Caco-2 (cell line): ENCODE results near the gene MBNL2. TPM values are rescaled to one million over a fixed set of nuclear protein-coding genes. Genes with fewer than 3 reads are reported as not detected.

Experiments used
- BruUV-seq: library from RNA; stranded (reverse); fragments of 400-500 nt; replicated peaks from 2 replicates; lab custom pipeline; 2021; lab: Mats Ljungman, UMichigan
- CTCF ChIA-PET: fragments of 300-600 bp; sonication (Branson Sonifier 250); formaldehyde crosslinking; loops from one replicate; lab custom pipeline; 2022; ENCODE audit warnings: antibody characterized with exemption; lab: Charles Lee
- POLR2A ChIA-PET: fragments of 300-600 bp; sonication (Branson Sonifier 250); formaldehyde crosslinking; loops from one replicate; lab custom pipeline; 2022; ENCODE audit warnings: antibody characterized with exemption; lab: Charles Lee
- DNase-seq, 2 experiments: peaks; one replicate each; pipeline versions ENCODE4 v3.0.0 to v3.0.0-alpha.2; 2020 to 2022
- H3K27me3 ChIP-seq: replicated peaks from 2 replicates; pipeline ENCODE4 v1.6.0; 2011; ENCODE audit warnings: low read length; ENCODE audit not compliant: control insufficient read depth, insufficient read depth
- H3K36me3 ChIP-seq: 2 replicates; pipeline ENCODE4 v1.5.1; 2011; ENCODE audit warnings: low read length; ENCODE audit not compliant: control insufficient read depth, insufficient read depth
- H3K4me1 ChIP-seq: fragments of 250-450 bp; sonication (Bioruptor Pico); 2 replicates; pipeline ENCODE4 v1.5.1; 2020; ENCODE audit warnings: mild to moderate bottlenecking
- H3K4me3 ChIP-seq: 2 replicates; pipeline ENCODE4 v1.5.1; 2011; ENCODE audit warnings: low read depth, mild to moderate bottlenecking, control low read depth, low read length
- H3K9me3 ChIP-seq: fragments of 250-450 bp; sonication (Bioruptor Pico); 2 replicates; pipeline ENCODE4 v1.5.1; 2020; ENCODE audit warnings: mild to moderate bottlenecking, moderate library complexity
- H3K27ac Mint-ChIP-seq: one replicate; pipeline ENCODE4 v1.8.0; 2022; ENCODE audit warnings: mixed read lengths; ENCODE audit not compliant: unreplicated experiment
- H3K27me3 Mint-ChIP-seq: one replicate; pipeline ENCODE4 v1.8.0; 2022; ENCODE audit warnings: mixed read lengths; ENCODE audit not compliant: insufficient read depth, unreplicated experiment
- H3K36me3 Mint-ChIP-seq: one replicate; pipeline ENCODE4 v1.8.0; 2022; ENCODE audit warnings: mild to moderate bottlenecking, mixed read lengths; ENCODE audit not compliant: insufficient read depth, unreplicated experiment
- H3K4me1 Mint-ChIP-seq: one replicate; pipeline ENCODE4 v1.8.0; 2022; ENCODE audit warnings: low read depth, mixed read lengths; ENCODE audit not compliant: unreplicated experiment
- H3K4me3 Mint-ChIP-seq: one replicate; pipeline ENCODE4 v1.8.0; 2022; ENCODE audit warnings: mild to moderate bottlenecking, moderate library complexity, mixed read lengths; ENCODE audit not compliant: unreplicated experiment
- H3K9me3 Mint-ChIP-seq: one replicate; pipeline ENCODE4 v1.8.0; 2022; ENCODE audit warnings: mixed read lengths; ENCODE audit not compliant: unreplicated experiment
- intact Hi-C: fragments of 100-400 bp; cut with micrococcal nuclease; formaldehyde crosslinking; loops from one replicate; pipeline ENCODE4 v1.10.0; 2022; ENCODE audit not compliant: unreplicated experiment
- total RNA-seq: library from RNA; stranded (reverse); gene quantifications from 2 replicates; pipeline ENCODE4 v1.2.3, GENCODE V29; 2022
- TF ChIP-seq, protein P1 (sequence below), 2 experiments: fragments of 200-600 bp in 1 of 2; IDR thresholded peaks; 1 replicate in 1 of 2; 2 replicates in 1 of 2; pipeline versions ENCODE4 v1.5.1 to v1.8.0; 2011 to 2022; ENCODE audit warnings: antibody characterized with exemption in 1 of 2, control low read depth in 1 of 2, inconsistent platforms in 1 of 2, low read depth in 1 of 2, low read length in 1 of 2, mild to moderate bottlenecking in 1 of 2, moderate library complexity in 1 of 2; ENCODE audit not compliant: insufficient read depth in 1 of 2, severe bottlenecking in 1 of 2, unreplicated experiment in 1 of 2

Gene MBNL2
- total RNA-seq, 1 experiment from 2014 or later = 41.6 TPM

GRCh38 chr13:97223037-97223710, 1.0 kb downstream of the MBNL2 start:
- H3K4me3 ChIP-seq = peak overlapping the region; percentile 51
- Mint-ChIP-seq H3K27ac (peak overlapping the region; percentile 71), H3K4me1 (peaks cover 44% of the 10 kb centered on the region), H3K4me3 (peak overlapping the region; percentile 95), H3K36me3 (peaks cover 25% of the 10 kb centered on the region), H3K9me3 (no peaks in the 10 kb centered on the region), H3K27me3 (no peaks in the 10 kb centered on the region)
- POLR2A ChIA-PET = interaction anchor here (0.9 to 1.8 kb wide), 3 partner anchors 37 to 113 kb away, joined by 3 to 7 read pairs (median 5); no protein-coding TSS in a partner anchor
- H3K36me3 ChIP-seq = no peaks in the 10 kb centered on the region
- BruUV-seq = TSS peak; percentile 87
- intact Hi-C loops = loop anchor here (2.0 kb wide), 3 partner anchors 52 to 136 kb away; no protein-coding TSS in a partner anchor
- H3K9me3 ChIP-seq = no peaks in the 10 kb centered on the region
- CTCF ChIA-PET = interaction anchor here (0.7 to 3.8 kb wide), 6 partner anchors 10 to 143 kb away, joined by 3 to 38 read pairs (median 5); no protein-coding TSS in a partner anchor
- TF ChIP-seq, protein P1, sequence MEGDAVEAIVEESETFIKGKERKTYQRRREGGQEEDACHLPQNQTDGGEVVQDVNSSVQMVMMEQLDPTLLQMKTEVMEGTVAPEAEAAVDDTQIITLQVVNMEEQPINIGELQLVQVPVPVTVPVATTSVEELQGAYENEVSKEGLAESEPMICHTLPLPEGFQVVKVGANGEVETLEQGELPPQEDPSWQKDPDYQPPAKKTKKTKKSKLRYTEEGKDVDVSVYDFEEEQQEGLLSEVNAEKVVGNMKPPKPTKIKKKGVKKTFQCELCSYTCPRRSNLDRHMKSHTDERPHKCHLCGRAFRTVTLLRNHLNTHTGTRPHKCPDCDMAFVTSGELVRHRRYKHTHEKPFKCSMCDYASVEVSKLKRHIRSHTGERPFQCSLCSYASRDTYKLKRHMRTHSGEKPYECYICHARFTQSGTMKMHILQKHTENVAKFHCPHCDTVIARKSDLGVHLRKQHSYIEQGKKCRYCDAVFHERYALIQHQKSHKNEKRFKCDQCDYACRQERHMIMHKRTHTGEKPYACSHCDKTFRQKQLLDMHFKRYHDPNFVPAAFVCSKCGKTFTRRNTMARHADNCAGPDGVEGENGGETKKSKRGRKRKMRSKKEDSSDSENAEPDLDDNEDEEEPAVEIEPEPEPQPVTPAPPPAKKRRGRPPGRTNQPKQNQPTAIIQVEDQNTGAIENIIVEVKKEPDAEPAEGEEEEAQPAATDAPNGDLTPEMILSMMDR (IDR thresholded peaks at IDR 0.05; ENCODE audit: insufficient read depth in 1 of 2, low read depth in 1 of 2, low read length in 1 of 2, severe bottlenecking in 1 of 2, unreplicated experiment in 1 of 2) = no peak
- no peaks in the 10 kb centered on the region for H3K27me3 ChIP-seq
- DNase-seq = no peak
- H3K4me1 ChIP-seq = peaks cover 50% of the 10 kb centered on the region

DNA sequence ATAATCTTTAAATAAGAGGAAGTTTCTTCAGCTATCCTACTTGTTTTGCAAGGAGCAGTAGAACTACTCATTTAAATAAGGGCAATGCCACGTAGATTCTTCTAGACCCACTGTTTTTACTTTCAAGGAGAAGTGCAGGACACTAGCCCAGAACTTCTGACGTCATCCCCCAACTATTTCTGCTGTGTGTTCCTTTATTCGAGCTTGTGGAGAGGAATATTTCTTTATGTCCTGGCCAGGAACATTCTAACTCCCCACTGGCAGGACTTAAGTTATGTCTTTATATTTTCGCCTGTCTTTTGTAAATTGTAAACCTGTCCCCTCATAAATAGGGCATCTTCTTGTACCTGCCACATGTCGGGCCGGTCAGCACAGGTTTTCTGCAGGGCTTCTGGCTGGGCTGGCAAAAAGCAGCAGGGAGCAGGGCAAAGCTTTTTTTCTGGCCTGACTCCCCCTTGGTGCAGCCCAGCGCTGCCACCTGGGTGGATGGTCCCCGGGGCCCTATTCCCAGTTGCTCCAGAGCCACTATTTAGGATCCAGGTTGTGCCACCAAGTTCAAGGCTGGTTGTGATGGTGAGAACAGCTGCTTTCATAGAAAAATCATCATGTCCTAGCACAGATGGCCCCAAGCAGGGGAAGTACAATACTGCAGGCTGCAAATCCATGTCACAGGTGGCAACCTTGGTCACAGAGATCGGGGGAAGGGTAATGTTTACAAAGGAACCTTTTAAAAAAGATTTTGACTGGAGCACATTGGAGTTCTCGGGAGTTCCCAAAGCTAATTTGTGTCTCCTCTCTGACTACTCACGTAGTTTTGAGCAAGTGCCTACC, 1.8 kb downstream of the MBNL2 start:
- BruUV-seq = no TSS peak
- peaks cover 26% of the 10 kb centered on the region for H3K36me3 Mint-ChIP-seq
- Histone ChIP-seq H3K36me3 (no peaks in the 10 kb centered on the region), H3K4me1 (peaks cover 50% of the 10 kb centered on the region), H3K27me3 (no peaks in the 10 kb centered on the region), H3K9me3 (no peaks in the 10 kb centered on the region), H3K4me3 (peak overlapping the region; percentile 51)
- no peaks in the 10 kb centered on the region for H3K9me3 Mint-ChIP-seq
- no peaks in the 10 kb centered on the region for H3K27me3 Mint-ChIP-seq
- intact Hi-C loops = loop anchor here (2.0 kb wide), 3 partner anchors 51 to 135 kb away; no protein-coding TSS in a partner anchor
- peaks cover 37% of the 10 kb centered on the region for H3K4me1 Mint-ChIP-seq
- peak overlapping the region; percentile 71 for H3K27ac Mint-ChIP-seq
- POLR2A ChIA-PET = interaction anchor here (0.6 to 1.1 kb wide), 3 partner anchors 13 to 1410 kb away, joined by 3 to 5 read pairs (median 4); no protein-coding TSS in a partner anchor
- H3K4me3 Mint-ChIP-seq = peak overlapping the region; percentile 95
- peak in 1 of 2 experiments; percentile 51 for DNase-seq
- CTCF ChIA-PET = interaction anchor here (0.7 to 3.8 kb wide), 4 partner anchors 43 to 142 kb away, joined by 3 to 38 read pairs (median 4); no protein-coding TSS in a partner anchor
- TF ChIP-seq, protein P1 (IDR thresholded peaks at IDR 0.05; ENCODE audit: insufficient read depth in 1 of 2, low read depth in 1 of 2, low read length in 1 of 2, severe bottlenecking in 1 of 2, unreplicated experiment in 1 of 2) = peak in 1 of 2 experiments; percentile 22
